ENCODE results near the gene SMIM21.

DNA sequence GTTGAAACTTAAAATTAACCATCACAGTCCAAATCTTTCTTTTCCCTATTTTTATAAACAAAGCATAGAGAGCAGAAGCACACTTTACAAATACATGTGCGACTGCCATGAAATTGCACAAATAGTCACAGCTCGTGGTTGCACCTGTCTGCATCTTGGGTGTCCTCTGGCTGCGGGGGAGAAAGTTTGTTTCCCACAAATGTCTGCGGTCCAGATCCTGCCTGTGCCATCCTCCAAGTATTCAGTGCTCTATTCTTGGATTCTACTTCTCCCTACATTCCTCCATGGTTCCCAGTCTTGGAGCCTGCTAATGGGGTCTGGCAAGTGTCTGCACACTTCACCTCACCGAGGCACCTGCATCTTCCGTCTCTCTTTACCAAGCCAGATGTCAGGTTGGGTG lies 52.2 kb downstream of the SMIM21 start:
- TF ChIP-seq PPARA (CRISPR knock-in tag; IDR thresholded peaks at IDR 0.05; ENCODE audit: borderline replicate concordance) = no peak
- TF ChIP-seq CSDC2 (CRISPR knock-in tag; IDR thresholded peaks at IDR 0.05) = no peak
- no peak for TF ChIP-seq ZFP30 (CRISPR knock-in tag; IDR thresholded peaks at IDR 0.05)
- no peak for TF ChIP-seq RARB (CRISPR knock-in tag; IDR thresholded peaks at IDR 0.05)
- TF ChIP-seq BACH2 (CRISPR knock-in tag; IDR thresholded peaks at IDR 0.05; ENCODE audit: borderline replicate concordance) = no peak
- TF ChIP-seq, protein P1, sequence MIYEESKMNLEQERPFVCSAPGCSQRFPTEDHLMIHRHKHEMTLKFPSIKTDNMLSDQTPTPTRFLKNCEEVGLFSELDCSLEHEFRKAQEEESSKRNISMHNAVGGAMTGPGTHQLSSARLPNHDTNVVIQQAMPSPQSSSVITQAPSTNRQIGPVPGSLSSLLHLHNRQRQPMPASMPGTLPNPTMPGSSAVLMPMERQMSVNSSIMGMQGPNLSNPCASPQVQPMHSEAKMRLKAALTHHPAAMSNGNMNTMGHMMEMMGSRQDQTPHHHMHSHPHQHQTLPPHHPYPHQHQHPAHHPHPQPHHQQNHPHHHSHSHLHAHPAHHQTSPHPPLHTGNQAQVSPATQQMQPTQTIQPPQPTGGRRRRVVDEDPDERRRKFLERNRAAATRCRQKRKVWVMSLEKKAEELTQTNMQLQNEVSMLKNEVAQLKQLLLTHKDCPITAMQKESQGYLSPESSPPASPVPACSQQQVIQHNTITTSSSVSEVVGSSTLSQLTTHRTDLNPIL (CRISPR knock-in tag; IDR thresholded peaks at IDR 0.05; ENCODE audit: low read depth) = no peak
- no peak for TF ChIP-seq ZNF565 (CRISPR knock-in tag; conservative IDR thresholded peaks at IDR 0.05; ENCODE audit: low read depth)
- TF ChIP-seq PATZ1 (CRISPR knock-in tag; IDR thresholded peaks at IDR 0.05; ENCODE audit: borderline replicate concordance) = no peak
- TF ChIP-seq ESRRG (CRISPR knock-in tag; IDR thresholded peaks at IDR 0.05) = no peak
- TF ChIP-seq ZNF8 (CRISPR knock-in tag; IDR thresholded peaks at IDR 0.05) = no peak
- no peak for TF ChIP-seq ZC3H10 (CRISPR knock-in tag; IDR thresholded peaks at IDR 0.05)
- TF ChIP-seq ARNTL (CRISPR knock-in tag; IDR thresholded peaks at IDR 0.05; ENCODE audit: borderline replicate concordance, low read depth) = no peak
